ENCODE results near the gene PTPRN2. TPM values are rescaled to one million over a fixed set of nuclear protein-coding genes. Genes with fewer than 3 reads are reported as not detected.

The PTPRN2 gene
- total and polyA plus RNA-seq, 2 of the 8 experiments (the other 6 are each of a cell fraction or from before 2014, with no cell fraction given) = 2.6 to 4.5 TPM

- no peak overlapping the region for H2AK5ac ChIP-seq (ENCODE audit: low read depth, low read length)
- no peaks in the 10 kb centered on the region for H3K79me1 ChIP-seq (ENCODE audit: low read depth, low read length)
- H2BK12ac ChIP-seq (ENCODE audit: low read depth, low read length) = no peak overlapping the region
- ChIA-PET POLR2A (ENCODE audit: partially characterized antibody) (no interaction called here), CTCF (ENCODE audit: partially characterized antibody) (interaction anchor here (1.0 to 1.1 kb wide), 2 partner anchors 9 to 11 kb away, joined by 3 read pairs; no protein-coding TSS in a partner anchor)
- H2BK5ac ChIP-seq (ENCODE audit: low read depth, low read length) = no peak overlapping the region
- peaks cover 5% of the 10 kb centered on the region; the same call in 1 of the 2 replicates for H3K23me2 ChIP-seq (ENCODE audit: low read depth, low read length)
- H3K4me2 ChIP-seq (ENCODE audit: insufficient read depth in 1 of 2, low read depth in 2 of 2, low read length in 2 of 2) = no peak overlapping the region
- no peak overlapping the region for H2AFZ ChIP-seq (ENCODE audit: low read length)
- no peak overlapping the region for H3K23ac ChIP-seq (ENCODE audit: insufficient read length)
- no peaks in the 10 kb centered on the region for H3K4me1 ChIP-seq (replicated peaks in 1 of 4; ENCODE audit: control insufficient read depth in 3 of 4, insufficient read depth in 4 of 4, low read length in 3 of 4)
- TF ChIP-seq HDAC2 (IDR thresholded peaks at IDR 0.05; ENCODE audit: borderline replicate concordance in 1 of 2, low read depth in 2 of 2, low read length in 2 of 2) (no peak), RXRA (IDR thresholded peaks at IDR 0.05; ENCODE audit: insufficient read depth, low read depth, low read length) (no peak), NANOG (IDR thresholded peaks at IDR 0.05; ENCODE audit: insufficient read depth, low read depth, low read length, poor library complexity, severe bottlenecking) (no peak), EZH2 (IDR thresholded peaks at IDR 0.05; ENCODE audit: low read depth, low read length, severe bottlenecking) (no peak), NRF1 (IDR thresholded peaks at IDR 0.05; ENCODE audit: low read depth, low read length) (no peak), SIRT6 (IDR thresholded peaks at IDR 0.05; ENCODE audit: low read length) (no peak)
- no peaks in the 10 kb centered on the region; a peak in 1 of 7 replicates for H3K27me3 ChIP-seq (replicated peaks in 1 of 4; ENCODE audit: control insufficient read depth in 3 of 4, extremely low read depth in 1 of 4, insufficient read depth in 3 of 4, low read length in 3 of 4)
- H2BK120ac ChIP-seq (replicated peaks; ENCODE audit: low read depth, low read length) = no peak overlapping the region
- H3K27ac ChIP-seq (ENCODE audit: low read depth, low read length) = no peak overlapping the region
- no peaks in the 10 kb centered on the region for H3K9me3 ChIP-seq (ENCODE audit: insufficient read depth in 2 of 2, low read depth in 1 of 2, low read length in 1 of 2)
- no peak overlapping the region for H3K4ac ChIP-seq (replicated peaks; ENCODE audit: insufficient read length, low read depth, low read length)
- H3K14ac ChIP-seq (ENCODE audit: insufficient read length) = no peak overlapping the region
- no peak overlapping the region; the same call in 1 of the 2 replicates for H4K8ac ChIP-seq (ENCODE audit: extremely low read depth, insufficient read depth, low read length)
- no peak overlapping the region for H3K9ac ChIP-seq (replicated peaks in 1 of 4; ENCODE audit: extremely low read depth in 1 of 4, low read depth in 3 of 4, low read length in 3 of 4)
- DNase-seq (ENCODE audit: low read depth in 1 of 2, low spot score in 2 of 2) = no peak
- no peak overlapping the region for H4K5ac ChIP-seq (ENCODE audit: insufficient read length, low read depth, low read length)
- H3K36me3 ChIP-seq (ENCODE audit: control insufficient read depth in 2 of 4, insufficient read depth in 4 of 4, low read length in 3 of 4) = no peaks in the 10 kb centered on the region
- no peak overlapping the region for H3K56ac ChIP-seq (replicated peaks; ENCODE audit: insufficient read length, low read depth, low read length)
- no peaks in the 10 kb centered on the region for H3K79me2 ChIP-seq (ENCODE audit: control insufficient read depth in 1 of 2, insufficient read depth in 2 of 2, low read length in 2 of 2)
- H3K4me3 ChIP-seq (ENCODE audit: extremely low read depth in 1 of 4, insufficient read depth in 2 of 4, low read depth in 3 of 4, low read length in 4 of 4) = no peak overlapping the region
- peaks cover 0 to 7% of the 10 kb centered on the region in 2 experiments for H4K20me1 ChIP-seq (replicated peaks in 1 of 2; ENCODE audit: control insufficient read depth in 1 of 2, insufficient read depth in 2 of 2, low read length in 2 of 2)
- H4K91ac ChIP-seq (replicated peaks; ENCODE audit: insufficient read length, low read length) = no peak overlapping the region
- no peak for FAIRE-seq
- no peak overlapping the region for H2BK15ac ChIP-seq (ENCODE audit: low read length)
- no peak overlapping the region; the same call in 1 of the 2 replicates for H3K18ac ChIP-seq (ENCODE audit: extremely low read depth, low read length)
- WGBS, 2 experiments (ENCODE audit: extremely low coverage in 1 of 2, insufficient coverage in 1 of 2, insufficient read length in 1 of 2, insufficient replicate concordance in 2 of 2, low coverage in 1 of 2, low lambda C conversion rate in 2 of 2, missing lambda C conversion rate in 1 of 2) = 87% methylated on average over 33 of the region's 33 CpGs; no CpG with 5 or more reads in 1 of the 2 experiments
- no peak overlapping the region for H2BK20ac ChIP-seq (ENCODE audit: low read length)
Observed at GRCh38 chr7:157542068-157543021, 1045.3 kb downstream of the PTPRN2 start.

Data from H1 (cell line).